Right lobe of liver (tissue), 6 donors: ENCODE results near the gene NT5DC1. TPM values are rescaled to one million over a fixed set of nuclear protein-coding genes. Genes with fewer than 3 reads are reported as not detected.

Experiments used
- ATAC-seq, 4 donors: fragments of 200-7000 bp; cut with Tn5 transposase; one replicate each; pipeline ENCODE4 v1.9.1; 2020; ENCODE audit warnings: mild to moderate bottlenecking in 4 of 4, moderate library complexity in 4 of 4
- DNase-seq, 3 donors: peaks; one replicate each; pipeline ENCODE4 v3.0.0-alpha.2; 2020
- H3K27ac ChIP-seq, 3 donors: fragments of 200-600 bp; one replicate each; pipeline ENCODE4 v1.8.0; 2022
- H3K27me3 ChIP-seq, 2 donors: fragments of 200-600 bp; one replicate each; pipeline ENCODE4 v1.8.0; 2022
- H3K36me3 ChIP-seq, 4 donors: fragments of 200-600 bp; sonication (generic) in 1 of 4; one replicate each; pipeline versions ENCODE4 v1.5.1 to v1.8.0; 2017 to 2022; ENCODE audit warnings: control low read depth in 1 of 4
- H3K4me1 ChIP-seq, 4 donors: fragments of 200-600 bp; sonication (generic) in 1 of 4; one replicate each; pipeline versions ENCODE4 v1.5.1 to v1.8.0; 2017 to 2022; ENCODE audit warnings: control low read depth in 1 of 4
- H3K4me3 ChIP-seq, 3 donors: fragments of 200-600 bp; one replicate each; pipeline ENCODE4 v1.8.0; 2022
- H3K9me3 ChIP-seq, 4 donors: fragments of 200-600 bp; sonication (generic) in 1 of 4; one replicate each; pipeline versions ENCODE4 v1.5.1 to v1.8.0; 2017 to 2022; ENCODE audit warnings: control low read depth in 1 of 4
- CTCF ChIP-seq, 4 donors: fragments of 200-600 bp in 3 of 4; fragments of 450-650 bp in 1 of 4; IDR thresholded peaks; one replicate each; pipeline versions ENCODE4 v1.5.1 to v1.8.0; 2016 to 2022; ENCODE audit warnings: antibody characterized with exemption in 4 of 4, mild to moderate bottlenecking in 2 of 4
- POLR2A ChIP-seq: fragments of 450-650 bp; IDR thresholded peaks from one replicate; pipeline ENCODE4 v1.6.1; 2017; ENCODE audit warnings: antibody characterized with exemption, mild to moderate bottlenecking
- WGBS: methylation state at CpG from one replicate; pipeline ENCODE4 v1.1.6; 2018; ENCODE audit warnings: low coverage, low lambda C conversion rate; ENCODE audit not compliant: insufficient coverage; ENCODE audit errors: missing lambda C conversion rate; 5-methylcytosine and 5-hydroxymethylcytosine counted together
- intact Hi-C, 2 donors: fragments of 100-400 bp; cut with DNase I; formaldehyde crosslinking; loops; one replicate each; pipeline versions ENCODE4 v1.11.2 to v1.14.1; 2022
- total RNA-seq, 6 experiments: library from RNA; depleted of rRNA in 2 of 6; stranded (reverse); fragments of >200 nt in 2 of 6; fragmentation: NEBNext Ultra II Directional in 3 of 6; extraction: Animal tissue kit (Norgen Biotek cat#: 25700) in 3 of 6; gene quantifications; one replicate each; pipeline versions ENCODE4 v1.1.0 to v1.2.4, GENCODE V29; 2016 to 2023
- donor health status: DM: no; HTN: yes; CAD: no.
- donor health status: DM: no; HTN: no; CAD: no.
- donor health status: DM: no; HTN: no; CAD: no.
- donor health status: DM: no; HTN: yes; CAD: no.
- donor health status: DM: no; HTN: yes; CAD: no.

Gene NT5DC1
- total RNA-seq, 6 experiments from 2014 or later: 8.5 to 49.1 (median 34.8) TPM

DNA sequence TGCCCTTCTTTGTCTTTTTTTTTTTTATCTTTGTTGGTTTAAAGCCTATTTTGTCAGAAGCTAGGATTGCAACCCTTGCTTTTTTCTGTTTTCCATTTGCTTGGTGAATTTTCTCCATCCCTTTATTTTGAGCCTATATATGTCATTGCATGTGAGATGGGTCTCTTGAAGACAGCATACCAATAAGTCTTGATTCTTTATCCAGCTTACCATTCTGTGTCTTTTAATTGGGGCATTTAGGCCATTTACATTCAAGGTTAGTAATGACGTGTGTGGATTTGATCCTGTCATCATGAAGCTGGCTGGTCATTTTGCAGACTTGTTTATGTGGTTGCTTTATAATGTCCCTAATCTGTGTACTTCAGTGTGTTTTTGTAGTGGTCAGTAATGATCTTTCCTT is 162.7 kb downstream of the NT5DC1 start:
- intact Hi-C loops: no loop called here
- no peak for TF ChIP-seq POLR2A
- no peak for TF ChIP-seq CTCF (IDR thresholded peaks at IDR 0.05)
- no peaks in the 10 kb centered on the region for H3K9me3 ChIP-seq
- no peak for DNase-seq
- H3K4me1 ChIP-seq: peaks cover 0 to under 1% (median 0%) of the 10 kb centered on the region in 4 donors
- no peak overlapping the region for H3K4me3 ChIP-seq
- WGBS: 100% methylated on average over 1 of the region's 1 CpG
- H3K27ac ChIP-seq: no peak overlapping the region
- ATAC-seq: no peak
- no peaks in the 10 kb centered on the region for H3K27me3 ChIP-seq
- H3K36me3 ChIP-seq: no peaks in the 10 kb centered on the region

GRCh38 chr6:116265041-116265829 is 164.6 kb downstream of the NT5DC1 start:
- Histone ChIP-seq H3K27ac (no peak overlapping the region), H3K9me3 (no peaks in the 10 kb centered on the region), H3K36me3 (no peaks in the 10 kb centered on the region), H3K4me1 (peaks cover 0 to 17% (median 6%) of the 10 kb centered on the region in 4 donors), H3K27me3 (no peaks in the 10 kb centered on the region), H3K4me3 (no peak overlapping the region)
- ATAC-seq (peak in 2 of 4 donors; percentile 12 to 15), DNase-seq (no peak)
- WGBS: 100% methylated on average over 1 of the region's 4 CpGs
- intact Hi-C loops: no loop called here
- no peak for TF ChIP-seq POLR2A
- TF ChIP-seq CTCF (IDR thresholded peaks at IDR 0.05): no peak

DNA sequence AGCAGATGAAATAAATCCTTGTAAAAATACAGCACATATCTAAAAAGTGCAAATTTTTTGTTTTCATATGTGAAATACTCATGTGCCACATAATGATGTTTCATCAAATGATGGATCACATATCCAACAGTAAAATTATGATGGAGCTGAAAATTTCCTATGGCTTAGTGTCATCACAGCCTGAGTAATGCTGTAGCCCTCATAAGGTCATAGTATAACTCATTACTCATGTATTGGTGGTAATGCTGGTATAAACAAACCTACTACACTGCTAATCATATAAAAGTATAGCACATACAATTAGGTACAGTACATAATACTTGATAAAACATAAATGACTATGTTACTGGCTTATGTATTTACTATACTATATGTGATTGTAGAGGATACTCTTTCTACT is 166.2 kb downstream of the NT5DC1 start:
- DNase-seq: no peak
- no peaks in the 10 kb centered on the region for H3K9me3 ChIP-seq
- intact Hi-C loops: no loop called here
- peaks cover 0 to 17% (median 6%) of the 10 kb centered on the region in 4 donors for H3K4me1 ChIP-seq
- TF ChIP-seq CTCF (IDR thresholded peaks at IDR 0.05) (no peak), POLR2A (no peak)
- H3K36me3 ChIP-seq: no peaks in the 10 kb centered on the region
- ATAC-seq: no peak
- no peak overlapping the region for H3K27ac ChIP-seq
- no peak overlapping the region for H3K4me3 ChIP-seq
- no peaks in the 10 kb centered on the region for H3K27me3 ChIP-seq

- ATAC-seq: no peak
- TF ChIP-seq CTCF (IDR thresholded peaks at IDR 0.05): no peak
- 56% methylated on average over 3 of the region's 3 CpGs for WGBS
Observed at GRCh38 chr6:116267836-116268588, 167.4 kb downstream of the NT5DC1 start.

More at GRCh38 chr6:116267836-116268588, 167.4 kb downstream of the NT5DC1 start:
- H3K9me3 ChIP-seq: no peaks in the 10 kb centered on the region
- H3K27me3 ChIP-seq: no peaks in the 10 kb centered on the region
- H3K36me3 ChIP-seq: peaks cover 0 to 7% (median 0%) of the 10 kb centered on the region in 4 donors
- no peak for DNase-seq
- H3K4me3 ChIP-seq: no peak overlapping the region
- no peak overlapping the region for H3K27ac ChIP-seq
- intact Hi-C loops: no loop called here
- peaks cover 0 to 17% (median 6%) of the 10 kb centered on the region in 4 donors for H3K4me1 ChIP-seq
